ENCODE measurements around the gene RPL31.

DNA sequence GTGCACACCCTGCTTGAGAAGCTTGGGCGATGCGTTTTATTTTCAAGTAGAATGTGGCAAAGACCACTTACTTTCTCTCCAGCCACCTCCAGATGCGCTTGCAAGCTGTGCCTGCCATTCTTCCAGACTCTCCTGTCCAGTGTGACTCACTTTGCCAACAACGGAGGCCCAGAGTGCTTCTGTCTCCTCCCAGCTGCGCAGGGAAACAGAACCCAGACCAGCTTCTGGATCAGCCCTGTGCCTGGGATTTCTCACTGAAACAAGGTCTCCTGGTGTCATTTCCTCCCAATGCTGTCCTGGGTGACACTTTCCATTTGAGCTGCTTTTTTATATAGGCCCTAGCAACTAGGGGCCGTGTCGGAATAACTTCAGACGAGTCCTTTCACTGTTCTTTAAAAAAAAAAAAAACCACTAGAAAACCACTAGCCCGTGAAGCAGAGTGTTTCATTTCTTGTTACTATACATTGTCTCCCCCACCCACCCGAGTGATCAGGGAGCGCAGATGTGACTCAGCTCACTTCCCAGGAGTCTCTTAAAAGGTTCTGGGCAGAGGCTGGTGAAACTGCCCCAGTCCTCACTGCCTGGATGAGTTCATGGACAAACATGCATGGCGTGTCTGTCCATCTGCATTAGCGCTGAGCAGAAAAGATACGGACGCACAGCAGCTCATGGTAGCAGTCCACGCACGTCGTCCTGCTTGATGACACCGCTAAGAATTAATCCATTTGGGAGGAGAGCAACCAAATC, 25.3 kb upstream of the RPL31 start:
- TF ChIP-seq, protein P1, sequence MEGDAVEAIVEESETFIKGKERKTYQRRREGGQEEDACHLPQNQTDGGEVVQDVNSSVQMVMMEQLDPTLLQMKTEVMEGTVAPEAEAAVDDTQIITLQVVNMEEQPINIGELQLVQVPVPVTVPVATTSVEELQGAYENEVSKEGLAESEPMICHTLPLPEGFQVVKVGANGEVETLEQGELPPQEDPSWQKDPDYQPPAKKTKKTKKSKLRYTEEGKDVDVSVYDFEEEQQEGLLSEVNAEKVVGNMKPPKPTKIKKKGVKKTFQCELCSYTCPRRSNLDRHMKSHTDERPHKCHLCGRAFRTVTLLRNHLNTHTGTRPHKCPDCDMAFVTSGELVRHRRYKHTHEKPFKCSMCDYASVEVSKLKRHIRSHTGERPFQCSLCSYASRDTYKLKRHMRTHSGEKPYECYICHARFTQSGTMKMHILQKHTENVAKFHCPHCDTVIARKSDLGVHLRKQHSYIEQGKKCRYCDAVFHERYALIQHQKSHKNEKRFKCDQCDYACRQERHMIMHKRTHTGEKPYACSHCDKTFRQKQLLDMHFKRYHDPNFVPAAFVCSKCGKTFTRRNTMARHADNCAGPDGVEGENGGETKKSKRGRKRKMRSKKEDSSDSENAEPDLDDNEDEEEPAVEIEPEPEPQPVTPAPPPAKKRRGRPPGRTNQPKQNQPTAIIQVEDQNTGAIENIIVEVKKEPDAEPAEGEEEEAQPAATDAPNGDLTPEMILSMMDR (conservative IDR thresholded peaks at IDR 0.05 in 1 of 2, IDR thresholded peaks at IDR 0.05 in 1 of 2; ENCODE audit: low read depth in 1 of 2, low read length in 2 of 2): no peak
- TF ChIP-seq EZH2 (IDR thresholded peaks at IDR 0.05; ENCODE audit: low read length, missing control alignments): no peak

Data from fibroblast of lung (primary cell).